Mesenchymal stem cell (in vitro differentiated cells and primary cell): ENCODE results near the gene FICD.

Source experiments
- DNase-seq: peaks from one replicate; pipeline ENCODE4 v3.0.0-alpha.2; 2013
- H2AFZ ChIP-seq: one replicate; pipeline ENCODE4 v1.6.1; 2013; ENCODE audit warnings: low read depth, mild to moderate bottlenecking, control low read depth, inconsistent platforms, low read length, moderate library complexity
- H2AK5ac ChIP-seq: 2 replicates; pipeline ENCODE4 v1.6.1; 2013; ENCODE audit warnings: low read length, moderate library complexity, mild to moderate bottlenecking, inconsistent platforms; ENCODE audit not compliant: severe bottlenecking
- H2BK120ac ChIP-seq: one replicate; pipeline ENCODE4 v1.6.1; 2013; ENCODE audit warnings: low read depth, mild to moderate bottlenecking, inconsistent platforms, low read length, moderate library complexity
- H2BK12ac ChIP-seq, 2 experiments: one replicate each; pipeline ENCODE4 v1.6.1; 2013; ENCODE audit warnings: inconsistent platforms in 2 of 2, low read length in 2 of 2, mild to moderate bottlenecking in 2 of 2, moderate library complexity in 2 of 2, control low read depth in 1 of 2
- H2BK15ac ChIP-seq: one replicate; pipeline ENCODE4 v1.6.1; 2013; ENCODE audit warnings: mild to moderate bottlenecking, low read depth, inconsistent platforms; ENCODE audit not compliant: poor library complexity, severe bottlenecking
- H2BK5ac ChIP-seq: 2 replicates; pipeline ENCODE4 v1.6.1; 2013; ENCODE audit warnings: low read depth, mild to moderate bottlenecking, low read length, control low read depth, inconsistent platforms; ENCODE audit not compliant: poor library complexity, severe bottlenecking
- H3K14ac ChIP-seq, 2 experiments: one replicate each; pipeline ENCODE4 v1.6.1; 2013; ENCODE audit warnings: inconsistent platforms in 2 of 2, low read length in 2 of 2, control low read depth in 1 of 2, mild to moderate bottlenecking in 1 of 2, moderate library complexity in 1 of 2
- H3K18ac ChIP-seq, 2 experiments: one replicate each; pipeline ENCODE4 v1.6.1; 2013; ENCODE audit warnings: inconsistent platforms in 2 of 2, low read length in 2 of 2, control low read depth in 1 of 2, low read depth in 1 of 2, mild to moderate bottlenecking in 1 of 2
- H3K23ac ChIP-seq, 2 experiments: one replicate each; pipeline ENCODE4 v1.6.1; 2013; ENCODE audit warnings: inconsistent platforms in 2 of 2, low read length in 2 of 2, mild to moderate bottlenecking in 2 of 2, moderate library complexity in 2 of 2, control low read depth in 1 of 2
- H3K27ac ChIP-seq: 2 replicates; pipeline ENCODE4 v1.5.1; 2013; ENCODE audit warnings: mild to moderate bottlenecking, moderate library complexity, low read length, control low read depth, inconsistent platforms; ENCODE audit not compliant: poor library complexity, severe bottlenecking
- H3K27me3 ChIP-seq, 2 experiments: 2 replicates each; pipeline versions ENCODE4 v1.6.1 to v1.7.0; 2013; ENCODE audit warnings: low read length in 2 of 2, mild to moderate bottlenecking in 2 of 2, moderate library complexity in 2 of 2, control low read depth in 1 of 2, inconsistent platforms in 1 of 2; ENCODE audit not compliant: control insufficient read depth in 1 of 2, insufficient read depth in 1 of 2
- H3K36me3 ChIP-seq, 2 experiments: 2 replicates each; pipeline versions ENCODE4 v1.6.1 to v1.7.0; 2013; ENCODE audit warnings: low read length in 2 of 2, control low read depth in 1 of 2, inconsistent platforms in 1 of 2, low read depth in 1 of 2, mild to moderate bottlenecking in 1 of 2; ENCODE audit not compliant: insufficient read depth in 2 of 2, control insufficient read depth in 1 of 2
- H3K4ac ChIP-seq, 2 experiments: one replicate each; pipeline ENCODE4 v1.6.1; 2013; ENCODE audit warnings: inconsistent platforms in 2 of 2, low read length in 2 of 2, mild to moderate bottlenecking in 2 of 2, moderate library complexity in 2 of 2, control low read depth in 1 of 2, low read depth in 1 of 2
- H3K4me1 ChIP-seq: 2 replicates; pipeline ENCODE4 v1.6.1; 2013; ENCODE audit warnings: low read depth, low read length, control low read depth; ENCODE audit not compliant: control insufficient read depth, insufficient read depth
- H3K4me2 ChIP-seq: 2 replicates; pipeline ENCODE4 v1.6.1; 2013; ENCODE audit warnings: low read length, mild to moderate bottlenecking, inconsistent platforms; ENCODE audit not compliant: poor library complexity, severe bottlenecking
- H3K4me3 ChIP-seq, 2 experiments: 2 replicates each; pipeline versions ENCODE4 v1.5.1 to v1.7.0; 2013; ENCODE audit warnings: low read length in 2 of 2, mild to moderate bottlenecking in 2 of 2, control low read depth in 1 of 2, low read depth in 1 of 2; ENCODE audit not compliant: insufficient read depth in 1 of 2
- H3K79me1 ChIP-seq: replicated peaks from 2 replicates; pipeline ENCODE4 v1.6.1; 2013; ENCODE audit warnings: mild to moderate bottlenecking, control low read depth, low read length, inconsistent platforms; ENCODE audit not compliant: poor library complexity, severe bottlenecking
- H3K9ac ChIP-seq: 2 replicates; pipeline ENCODE4 v1.7.0; 2013; ENCODE audit warnings: mild to moderate bottlenecking, low read length, moderate library complexity
- H3K9me3 ChIP-seq: 2 replicates; pipeline ENCODE4 v1.7.0; 2013; ENCODE audit warnings: mild to moderate bottlenecking, low read length; ENCODE audit not compliant: control insufficient read depth
- H4K8ac ChIP-seq: one replicate; pipeline ENCODE4 v1.6.1; 2013; ENCODE audit warnings: inconsistent platforms, mild to moderate bottlenecking, low read length, moderate library complexity
- H4K91ac ChIP-seq: one replicate; pipeline ENCODE4 v1.6.1; 2013; ENCODE audit warnings: mild to moderate bottlenecking, low read length, inconsistent platforms
- WGBS: methylation state at CpG from one replicate; pipeline ENCODE4 v1.1.7; 2013; ENCODE audit warnings: mixed read lengths; 5-methylcytosine and 5-hydroxymethylcytosine counted together

The FICD gene

GRCh38 chr12:108560752-108561719 lies 46.0 kb downstream of the FICD start, which contains the start of gene SART3:
Gene SART3, minus strand, starts transcription at chr12:108561173. Its CDS starts 19 bp downstream, at chr12:108561154.
- Histone ChIP-seq H3K4me1 (peaks cover 17% of the 10 kb centered on the region), H3K4me2 (peak within 1 kb of the TSS; percentile 87), H2BK120ac (peak within 1 kb of the TSS; percentile 7), H3K79me1 (peaks cover 9% of the 10 kb centered on the region), H2AFZ (peak within 1 kb of the TSS; percentile 85), H3K9ac (peak within 1 kb of the TSS; percentile 100), H3K36me3 (peaks cover 16 to 40% of the 10 kb centered on the region in 2 experiments), H3K23ac (peak within 1 kb of the TSS in 1 of 2 experiments; percentile 86), H4K8ac (peak within 1 kb of the TSS; percentile 82), H4K91ac (peak within 1 kb of the TSS; percentile 67), H2BK12ac (peak within 1 kb of the TSS in 1 of 2 experiments; percentile 71), H2AK5ac (peak within 1 kb of the TSS; percentile 27), H2BK15ac (peak within 1 kb of the TSS; percentile 73), H3K18ac (peak within 1 kb of the TSS; percentile 86 to 95), H2BK5ac (no peak within 1 kb of the TSS), H3K14ac (peak within 1 kb of the TSS in 1 of 2 experiments; percentile 98), H3K27ac (peak within 1 kb of the TSS; percentile 58), H3K27me3 (no peaks in the 10 kb centered on the region), H3K4ac (peak within 1 kb of the TSS; percentile 83 to 99), H3K9me3 (no peaks in the 10 kb centered on the region), H3K4me3 (peak within 1 kb of the TSS; percentile 91 to 99)
- under 1% methylated on average over 55 of the region's 57 CpGs for whole genome bisulfite sequencing
- DNase-seq = peak; percentile 95

- Histone ChIP-seq H2BK120ac (no peak overlapping the region), H3K79me1 (peaks cover 9% of the 10 kb centered on the region), H2AFZ (no peak overlapping the region), H3K14ac (no peak overlapping the region), H3K4me3 (peak overlapping the region; percentile 37 to 99), H2AK5ac (no peak overlapping the region), H4K8ac (no peak overlapping the region), H3K27ac (peak overlapping the region; percentile 12), H2BK5ac (no peak overlapping the region), H3K4me1 (peaks cover 18% of the 10 kb centered on the region), H3K18ac (no peak overlapping the region), H3K4ac (no peak overlapping the region), H2BK15ac (no peak overlapping the region), H3K4me2 (peak overlapping the region; percentile 87), H3K36me3 (peaks cover 22 to 47% of the 10 kb centered on the region in 2 experiments), H3K27me3 (no peaks in the 10 kb centered on the region), H3K9ac (peak overlapping the region; percentile 100), H3K9me3 (no peaks in the 10 kb centered on the region), H2BK12ac (no peak overlapping the region), H3K23ac (no peak overlapping the region), H4K91ac (no peak overlapping the region)
- no peak for DNase-seq
- under 1% methylated on average over 19 of the region's 20 CpGs for WGBS
Observed at GRCh38 chr12:108561852-108562347, 46.8 kb downstream of the FICD start.

GRCh38 chr12:108562348-108563135 lies 47.5 kb downstream of the FICD start, which contains the start of gene ISCU:
Gene ISCU, plus strand, starts transcription at chr12:108562596. Its CDS starts 27 bp downstream, at chr12:108562623.
- Histone ChIP-seq H3K9ac (peak within 1 kb of the TSS; percentile 100), H2BK12ac (peak within 1 kb of the TSS; percentile 48 to 95), H3K4me2 (peak within 1 kb of the TSS; percentile 95), H2AK5ac (peak within 1 kb of the TSS; percentile 71), H3K27me3 (no peaks in the 10 kb centered on the region), H3K18ac (peak within 1 kb of the TSS; percentile 79 to 86), H3K27ac (peak within 1 kb of the TSS; percentile 83), H3K4ac (peak within 1 kb of the TSS; percentile 84 to 93), H2BK15ac (no peak within 1 kb of the TSS), H2BK5ac (peak within 1 kb of the TSS; percentile 97), H3K36me3 (peaks cover 24 to 49% of the 10 kb centered on the region in 2 experiments), H3K9me3 (no peaks in the 10 kb centered on the region), H2BK120ac (peak within 1 kb of the TSS; percentile 78), H4K91ac (peak within 1 kb of the TSS; percentile 71), H3K79me1 (peaks cover 9% of the 10 kb centered on the region), H3K23ac (peak within 1 kb of the TSS in 1 of 2 experiments; percentile 2), H3K4me3 (peak within 1 kb of the TSS; percentile 83 to 99), H3K4me1 (peaks cover 23% of the 10 kb centered on the region), H4K8ac (peak within 1 kb of the TSS; percentile 92), H3K14ac (peak within 1 kb of the TSS in 1 of 2 experiments; percentile 35), H2AFZ (peak within 1 kb of the TSS; percentile 64)
- WGBS = under 1% methylated on average over 70 of the region's 72 CpGs
- peak; percentile 96 for DNase-seq
